DND-41 (cell line): ENCODE results near the gene NFIB.

Experiments
- ATAC-seq: fragments of 200-7000 bp; cut with Tn5 transposase; 3 replicates; pipeline ENCODE4 v1.9.1; 2021; ENCODE audit warnings: low read depth; ENCODE audit not compliant: insufficient read depth
- DNase-seq: peaks from one replicate; pipeline ENCODE4 v3.0.0-alpha.2; 2020
- H2AFZ ChIP-seq: 2 replicates; pipeline ENCODE4 v1.6.0; 2012; ENCODE audit warnings: low read depth, low read length
- H3K27ac ChIP-seq: 2 replicates; pipeline ENCODE4 v1.5.1; 2012; ENCODE audit warnings: low read length, inconsistent platforms
- H3K27me3 ChIP-seq: fragments of 200-600 bp; sonication (generic); 2 replicates; pipeline ENCODE4 v1.6.0; 2012; ENCODE audit warnings: low read length, mild to moderate bottlenecking, inconsistent platforms; ENCODE audit not compliant: insufficient read depth, poor library complexity
- H3K36me3 ChIP-seq: 2 replicates; pipeline ENCODE4 v1.5.1; 2012; ENCODE audit warnings: low read length, inconsistent platforms; ENCODE audit not compliant: insufficient read depth
- H3K4me1 ChIP-seq: 2 replicates; pipeline ENCODE4 v1.5.1; 2012; ENCODE audit warnings: mild to moderate bottlenecking, low read length; ENCODE audit not compliant: insufficient read depth
- H3K4me2 ChIP-seq: 2 replicates; pipeline ENCODE4 v1.6.0; 2012; ENCODE audit warnings: mild to moderate bottlenecking, moderate library complexity, low read length, inconsistent platforms; ENCODE audit not compliant: insufficient read depth
- H3K4me3 ChIP-seq, 2 experiments: fragments of 200-600 bp in 1 of 2; shearing (Covaris generic) in 1 of 2; 2 replicates each; pipeline ENCODE4 v1.5.1; 2012 to 2016; ENCODE audit warnings: inconsistent platforms in 2 of 2, low read length in 2 of 2, mild to moderate bottlenecking in 2 of 2, low read depth in 1 of 2, moderate library complexity in 1 of 2
- H3K79me2 ChIP-seq: 2 replicates; pipeline ENCODE4 v1.6.0; 2012; ENCODE audit warnings: low read length, inconsistent platforms; ENCODE audit not compliant: insufficient read depth
- H3K9ac ChIP-seq: 2 replicates; pipeline ENCODE4 v1.6.0; 2012; ENCODE audit warnings: low read depth, mild to moderate bottlenecking, inconsistent platforms, low read length, moderate library complexity
- H3K9me3 ChIP-seq: 2 replicates; pipeline ENCODE4 v1.5.1; 2012; ENCODE audit warnings: low read length, moderate library complexity, mild to moderate bottlenecking, inconsistent platforms; ENCODE audit not compliant: insufficient read depth, severe bottlenecking
- H4K20me1 ChIP-seq: 2 replicates; pipeline ENCODE4 v1.6.0; 2012; ENCODE audit warnings: low read length; ENCODE audit not compliant: insufficient read depth
- EZH2 ChIP-seq: IDR thresholded peaks from 3 replicates; pipeline ENCODE4 v1.6.1; 2012; ENCODE audit warnings: borderline replicate concordance, low read depth, mild to moderate bottlenecking, moderate library complexity, low read length, inconsistent platforms; ENCODE audit not compliant: severe bottlenecking
- TF ChIP-seq, protein P1 (sequence below): IDR thresholded peaks from 2 replicates; pipeline ENCODE4 v1.5.1; 2012; ENCODE audit warnings: borderline replicate concordance, low read length, moderate library complexity, mild to moderate bottlenecking; ENCODE audit not compliant: poor library complexity, severe bottlenecking; ENCODE audit errors: extremely low read depth

Gene NFIB

DNA sequence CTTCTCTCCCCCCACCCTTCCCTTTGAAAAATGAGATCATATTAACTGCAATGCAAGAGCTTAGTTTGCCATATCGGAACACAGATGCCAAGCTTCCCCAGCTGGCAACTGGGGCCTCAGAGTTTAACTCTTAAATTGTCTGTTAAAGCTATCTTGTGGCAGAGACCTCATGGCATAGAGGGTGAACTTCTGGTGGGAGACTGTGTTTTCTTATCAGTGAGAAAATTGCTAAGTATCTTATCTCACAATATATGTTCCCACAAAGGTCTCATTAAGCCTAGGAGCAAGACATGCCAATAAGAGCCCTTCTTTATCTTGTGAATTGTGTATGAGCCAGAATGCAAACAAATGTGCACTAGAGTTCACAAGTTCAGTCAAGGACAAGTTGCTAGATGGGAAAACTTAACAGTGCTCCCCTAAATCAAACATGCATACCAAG is 12.3 kb downstream of the NFIB start:
- ATAC-seq (no peak), DNase-seq (no peak)
- Histone ChIP-seq H2AFZ (no peak overlapping the region), H3K79me2 (no peaks in the 10 kb centered on the region), H3K9me3 (no peaks in the 10 kb centered on the region), H3K27me3 (no peaks in the 10 kb centered on the region), H3K27ac (no peak overlapping the region), H4K20me1 (no peaks in the 10 kb centered on the region), H3K4me2 (no peak overlapping the region), H3K9ac (no peak overlapping the region), H3K4me1 (no peaks in the 10 kb centered on the region), H3K4me3 (no peak overlapping the region), H3K36me3 (no peaks in the 10 kb centered on the region)
- TF ChIP-seq, protein P1, sequence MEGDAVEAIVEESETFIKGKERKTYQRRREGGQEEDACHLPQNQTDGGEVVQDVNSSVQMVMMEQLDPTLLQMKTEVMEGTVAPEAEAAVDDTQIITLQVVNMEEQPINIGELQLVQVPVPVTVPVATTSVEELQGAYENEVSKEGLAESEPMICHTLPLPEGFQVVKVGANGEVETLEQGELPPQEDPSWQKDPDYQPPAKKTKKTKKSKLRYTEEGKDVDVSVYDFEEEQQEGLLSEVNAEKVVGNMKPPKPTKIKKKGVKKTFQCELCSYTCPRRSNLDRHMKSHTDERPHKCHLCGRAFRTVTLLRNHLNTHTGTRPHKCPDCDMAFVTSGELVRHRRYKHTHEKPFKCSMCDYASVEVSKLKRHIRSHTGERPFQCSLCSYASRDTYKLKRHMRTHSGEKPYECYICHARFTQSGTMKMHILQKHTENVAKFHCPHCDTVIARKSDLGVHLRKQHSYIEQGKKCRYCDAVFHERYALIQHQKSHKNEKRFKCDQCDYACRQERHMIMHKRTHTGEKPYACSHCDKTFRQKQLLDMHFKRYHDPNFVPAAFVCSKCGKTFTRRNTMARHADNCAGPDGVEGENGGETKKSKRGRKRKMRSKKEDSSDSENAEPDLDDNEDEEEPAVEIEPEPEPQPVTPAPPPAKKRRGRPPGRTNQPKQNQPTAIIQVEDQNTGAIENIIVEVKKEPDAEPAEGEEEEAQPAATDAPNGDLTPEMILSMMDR = no peak
- no peak for TF ChIP-seq EZH2

DNA sequence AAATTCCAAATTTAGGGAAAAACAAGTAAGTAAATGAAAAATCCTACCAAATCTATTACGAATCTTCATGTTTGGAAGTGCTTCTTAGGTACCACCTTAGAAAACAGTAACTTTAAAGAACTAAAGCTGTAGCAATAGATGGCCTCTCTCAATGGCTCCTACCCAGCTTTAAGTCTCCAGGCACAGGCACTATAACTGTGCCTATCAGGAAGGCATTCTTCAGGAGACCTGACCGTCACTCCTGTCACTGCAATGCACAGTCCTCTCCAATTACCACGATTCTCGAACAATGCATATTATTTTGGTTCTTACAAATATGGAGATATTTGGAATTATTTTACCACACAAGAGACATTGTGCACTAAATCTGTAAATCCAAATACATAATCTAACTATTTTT is 12.9 kb downstream of the NFIB start:
- no peaks in the 10 kb centered on the region for H4K20me1 ChIP-seq
- no peaks in the 10 kb centered on the region for H3K36me3 ChIP-seq
- no peak overlapping the region for H3K4me3 ChIP-seq
- H3K4me2 ChIP-seq = no peak overlapping the region
- no peaks in the 10 kb centered on the region for H3K4me1 ChIP-seq
- H2AFZ ChIP-seq = no peak overlapping the region
- TF ChIP-seq, protein P1 = no peak
- TF ChIP-seq EZH2 = no peak
- no peaks in the 10 kb centered on the region for H3K27me3 ChIP-seq
- H3K9ac ChIP-seq = no peak overlapping the region
- H3K79me2 ChIP-seq = no peaks in the 10 kb centered on the region
- no peaks in the 10 kb centered on the region for H3K9me3 ChIP-seq
- DNase-seq (no peak), ATAC-seq (no peak)
- no peak overlapping the region for H3K27ac ChIP-seq

DNA sequence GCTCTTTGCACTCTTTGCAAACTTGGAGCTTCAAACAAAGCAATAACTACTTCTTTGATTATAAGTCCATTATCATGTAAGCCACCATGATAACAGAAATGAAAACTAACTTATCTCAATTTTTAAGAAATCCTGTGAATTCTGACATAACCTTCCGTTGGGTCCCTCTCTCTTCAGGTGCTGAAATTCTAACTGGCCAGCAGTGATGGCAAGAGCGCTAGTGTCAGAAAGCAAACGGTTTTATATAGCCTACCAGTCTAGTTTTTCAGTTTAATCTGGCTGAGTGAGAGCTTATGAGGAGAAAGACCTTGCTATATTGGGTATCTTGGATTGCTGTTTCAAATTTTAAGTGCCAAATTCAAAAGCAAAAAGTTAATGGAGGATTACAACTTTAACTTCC is 13.4 kb downstream of the NFIB start:
- no peak for DNase-seq
- no peak overlapping the region for H2AFZ ChIP-seq
- no peaks in the 10 kb centered on the region for H4K20me1 ChIP-seq
- H3K79me2 ChIP-seq = no peaks in the 10 kb centered on the region
- ATAC-seq = no peak
- H3K9ac ChIP-seq = no peak overlapping the region
- TF ChIP-seq, protein P1 = no peak
- no peak for TF ChIP-seq EZH2
- H3K4me2 ChIP-seq = no peak overlapping the region
- no peaks in the 10 kb centered on the region for H3K27me3 ChIP-seq
- H3K4me1 ChIP-seq = no peaks in the 10 kb centered on the region
- no peaks in the 10 kb centered on the region for H3K9me3 ChIP-seq
- no peaks in the 10 kb centered on the region for H3K36me3 ChIP-seq
- H3K4me3 ChIP-seq = no peak overlapping the region
- H3K27ac ChIP-seq = no peak overlapping the region

DNA sequence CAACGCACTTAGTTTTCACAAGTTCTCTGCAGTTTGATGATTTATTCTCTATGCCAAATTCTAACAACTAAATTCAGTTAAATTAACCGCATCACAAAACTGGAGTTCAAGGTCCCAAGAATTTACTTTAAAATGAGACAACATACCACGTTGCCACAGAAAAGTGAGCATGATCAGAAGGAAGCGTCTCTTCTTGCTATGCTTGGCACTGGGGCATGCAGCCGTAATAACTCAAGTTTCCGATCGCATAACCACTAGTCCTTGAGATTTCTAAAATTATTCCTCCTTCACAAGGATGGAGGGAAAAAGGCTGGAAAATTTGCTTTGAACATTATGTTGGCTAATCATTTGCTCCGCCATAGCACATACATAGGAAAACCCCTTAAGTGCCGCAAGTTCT is 13.9 kb downstream of the NFIB start:
- no peak overlapping the region for H3K9ac ChIP-seq
- no peaks in the 10 kb centered on the region for H3K9me3 ChIP-seq
- H4K20me1 ChIP-seq = no peaks in the 10 kb centered on the region
- H3K27ac ChIP-seq = no peak overlapping the region
- ATAC-seq (no peak), DNase-seq (no peak)
- no peaks in the 10 kb centered on the region for H3K4me1 ChIP-seq
- H3K4me3 ChIP-seq = no peak overlapping the region
- no peaks in the 10 kb centered on the region for H3K79me2 ChIP-seq
- H3K4me2 ChIP-seq = no peak overlapping the region
- no peaks in the 10 kb centered on the region for H3K27me3 ChIP-seq
- H3K36me3 ChIP-seq = no peaks in the 10 kb centered on the region
- no peak for TF ChIP-seq EZH2
- H2AFZ ChIP-seq = no peak overlapping the region
